Measurements from ENCODE around the gene KIAA1549. TPM values are rescaled to one million over a fixed set of nuclear protein-coding genes. Genes with fewer than 3 reads are reported as not detected.
A peak's percentile ranks its signal among the peaks of the same experiment; 100 is the strongest.

KIAA1549 gene
- total RNA-seq, 2 donors from 2014 or later, result 18.7 to 19.3 TPM

- peak; percentile 13 for DNase-seq
- Histone ChIP-seq H3K36me3 (ENCODE audit: control insufficient read depth, insufficient read depth, low read length) (peaks cover 64% of the 10 kb centered on the region), H3K27me3 (ENCODE audit: control insufficient read depth, insufficient read depth, low read length, poor library complexity, severe bottlenecking) (no peaks in the 10 kb centered on the region), H3K4me1 (ENCODE audit: control insufficient read depth, insufficient read depth, low read length) (no peaks in the 10 kb centered on the region), H3K9me3 (ENCODE audit: control insufficient read depth, low read length) (peaks cover 18% of the 10 kb centered on the region), H3K27ac (ENCODE audit: low read depth, low read length) (no peak overlapping the region), H3K4me3 (ENCODE audit: low read length) (no peak overlapping the region), H3K9ac (ENCODE audit: extremely low read depth, low read length, poor library complexity, severe bottlenecking) (no peak overlapping the region)
- TF ChIP-seq CTCF (conservative IDR thresholded peaks at IDR 0.05), result no peak
- H3K4me1 Mint-ChIP-seq, result peaks cover 4% of the 10 kb centered on the region
- no peak overlapping the region for H3K4me3 Mint-ChIP-seq
- peaks cover 11% of the 10 kb centered on the region for H3K9me3 Mint-ChIP-seq
- WGBS, 2 experiments (ENCODE audit: insufficient coverage in 1 of 2, insufficient read length in 1 of 2), result 93 to 100% methylated on average over 4 to 5 of the region's 5 CpGs
- peaks cover 52% of the 10 kb centered on the region for H3K36me3 Mint-ChIP-seq (ENCODE audit: low read depth)
- no peak overlapping the region for H3K27ac Mint-ChIP-seq
- H3K27me3 Mint-ChIP-seq (ENCODE audit: insufficient read depth), result no peaks in the 10 kb centered on the region
Measured at GRCh38 chr7:138852469-138852868, 128.7 kb downstream of the KIAA1549 start.

- WGBS, 2 experiments (ENCODE audit: insufficient coverage in 1 of 2, insufficient read length in 1 of 2), result 93 to 97% methylated on average over 4 to 5 of the region's 5 CpGs
- Histone ChIP-seq H3K4me1 (ENCODE audit: control insufficient read depth, insufficient read depth, low read length) (no peaks in the 10 kb centered on the region), H3K9me3 (ENCODE audit: control insufficient read depth, low read length) (peaks cover 10% of the 10 kb centered on the region), H3K27me3 (ENCODE audit: control insufficient read depth, insufficient read depth, low read length, poor library complexity, severe bottlenecking) (no peaks in the 10 kb centered on the region), H3K9ac (ENCODE audit: extremely low read depth, low read length, poor library complexity, severe bottlenecking) (no peak overlapping the region), H3K27ac (ENCODE audit: low read depth, low read length) (no peak overlapping the region), H3K4me3 (ENCODE audit: low read length) (no peak overlapping the region), H3K36me3 (ENCODE audit: control insufficient read depth, insufficient read depth, low read length) (peaks cover 53% of the 10 kb centered on the region)
- TF ChIP-seq CTCF (conservative IDR thresholded peaks at IDR 0.05), result no peak
- H3K27ac Mint-ChIP-seq, result no peak overlapping the region
- H3K36me3 Mint-ChIP-seq (ENCODE audit: low read depth), result peaks cover 39% of the 10 kb centered on the region
- H3K27me3 Mint-ChIP-seq (ENCODE audit: insufficient read depth), result no peaks in the 10 kb centered on the region
- H3K4me1 Mint-ChIP-seq, result peaks cover 1% of the 10 kb centered on the region
- peak; percentile 3 for DNase-seq
- peaks cover 11% of the 10 kb centered on the region for H3K9me3 Mint-ChIP-seq
- no peak overlapping the region for H3K4me3 Mint-ChIP-seq
Measured at GRCh38 chr7:138849701-138850100, 131.5 kb downstream of the KIAA1549 start.

GRCh38 chr7:138848056-138848980 is 132.9 kb downstream of the KIAA1549 start:
- Mint-ChIP-seq H3K9me3 (peaks cover 11% of the 10 kb centered on the region), H3K4me3 (no peak overlapping the region), H3K27ac (no peak overlapping the region), H3K36me3 (ENCODE audit: low read depth) (peaks cover 51% of the 10 kb centered on the region), H3K27me3 (ENCODE audit: insufficient read depth) (no peaks in the 10 kb centered on the region), H3K4me1 (no peaks in the 10 kb centered on the region)
- 97% methylated on average over 3 of the region's 3 CpGs; no CpG with 5 or more reads in 1 of the 2 experiments for WGBS, 2 experiments (ENCODE audit: insufficient coverage in 1 of 2, insufficient read length in 1 of 2)
- Histone ChIP-seq H3K4me3 (ENCODE audit: low read length) (no peak overlapping the region), H3K9me3 (ENCODE audit: control insufficient read depth, low read length) (peaks cover 10% of the 10 kb centered on the region), H3K9ac (ENCODE audit: extremely low read depth, low read length, poor library complexity, severe bottlenecking) (no peak overlapping the region), H3K27ac (ENCODE audit: low read depth, low read length) (no peak overlapping the region), H3K36me3 (ENCODE audit: control insufficient read depth, insufficient read depth, low read length) (peaks cover 51% of the 10 kb centered on the region), H3K4me1 (ENCODE audit: control insufficient read depth, insufficient read depth, low read length) (no peaks in the 10 kb centered on the region), H3K27me3 (ENCODE audit: control insufficient read depth, insufficient read depth, low read length, poor library complexity, severe bottlenecking) (no peaks in the 10 kb centered on the region)
- TF ChIP-seq CTCF (conservative IDR thresholded peaks at IDR 0.05), result no peak
- DNase-seq, result no peak

Data from endodermal cell (in vitro differentiated cells).